Measurements from ENCODE around the gene SPHK2. TPM values are rescaled to one million over a fixed set of nuclear protein-coding genes. Genes with fewer than 3 reads are reported as not detected.
A peak's percentile ranks its signal among the peaks of the same experiment; 100 is the strongest.
"Not testable (repeated sequence)": the region's sequence is repeated elsewhere in the genome, so short reads cannot be mapped to it uniquely, and the experiment has no call there.

The SPHK2 gene
- total and polyA plus RNA-seq, 4 donors = 14.6 to 25.4 (median 19.7) TPM

DNA sequence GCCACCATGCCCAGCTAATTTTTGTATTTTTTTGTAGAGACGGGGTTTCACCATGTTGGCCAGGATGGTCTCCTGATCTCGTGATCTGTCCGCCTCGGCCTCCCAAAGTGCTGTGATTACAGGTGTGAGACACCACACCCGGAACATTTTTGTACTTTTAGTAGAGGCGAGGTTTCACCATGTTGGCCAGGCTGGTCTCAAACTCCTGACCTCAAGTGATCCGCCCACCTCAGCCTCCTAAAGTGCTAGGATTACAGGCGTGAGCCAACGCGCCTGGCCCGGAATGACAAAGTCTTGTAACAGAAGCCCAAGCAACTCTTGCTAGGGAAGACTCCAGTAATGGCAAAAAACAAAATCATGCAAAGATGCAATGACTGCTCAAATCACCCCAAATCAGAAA is 13.0 kb downstream of the SPHK2 start:
- not testable (repeated sequence) for H3K27ac ChIP-seq (ENCODE audit: low read depth in 1 of 2, low read length in 2 of 2); DNase-seq; H3K4me3 ChIP-seq (ENCODE audit: low read length in 2 of 2); ATAC-seq (ENCODE audit: low FRiP score); H3K4me1 ChIP-seq (ENCODE audit: control insufficient read depth in 1 of 2, insufficient read depth in 2 of 2, low read length in 2 of 2); H3K36me3 ChIP-seq (ENCODE audit: control insufficient read depth in 1 of 2, insufficient read depth in 2 of 2, low read length in 1 of 2); H3K9me3 ChIP-seq (ENCODE audit: control insufficient read depth, low read length); H3K27me3 ChIP-seq (ENCODE audit: control insufficient read depth in 1 of 2, insufficient read depth in 2 of 2, low read length in 1 of 2)
- intact Hi-C loops (cut with DNase I) = loop anchor here in 1 of 2 donors (10.0 kb wide), 1 partner anchor 1357 kb away; the partner anchor contains the start of gene INAFM1
- whole genome bisulfite sequencing, 2 donors = 85 to 93% methylated on average over 11 of the region's 11 CpGs

DNA sequence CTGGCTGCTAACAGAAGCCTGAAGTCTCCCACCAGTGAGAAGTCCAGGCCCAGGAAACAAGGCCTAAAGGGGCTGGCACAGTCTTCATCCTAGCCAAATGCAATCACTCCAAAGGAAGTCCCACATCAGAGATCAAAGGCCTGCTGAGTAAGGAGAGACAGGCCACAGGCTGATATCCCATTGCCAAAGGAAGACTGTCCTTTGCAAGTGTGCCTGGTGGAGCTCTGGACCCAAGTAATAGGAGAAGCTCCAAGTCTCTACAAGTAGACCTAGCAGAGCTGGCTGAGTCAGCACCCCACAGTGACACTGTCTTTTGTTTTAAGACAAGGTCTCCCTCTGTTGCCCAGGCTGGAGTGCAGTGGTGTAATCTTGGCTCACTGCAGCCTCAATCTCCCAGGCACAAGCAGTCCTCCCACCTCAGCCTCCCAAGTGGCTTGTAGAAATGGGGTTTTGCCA is 13.4 kb downstream of the SPHK2 start:
- ATAC-seq (ENCODE audit: low FRiP score) = no peak
- DNase-seq = no peak

DNA sequence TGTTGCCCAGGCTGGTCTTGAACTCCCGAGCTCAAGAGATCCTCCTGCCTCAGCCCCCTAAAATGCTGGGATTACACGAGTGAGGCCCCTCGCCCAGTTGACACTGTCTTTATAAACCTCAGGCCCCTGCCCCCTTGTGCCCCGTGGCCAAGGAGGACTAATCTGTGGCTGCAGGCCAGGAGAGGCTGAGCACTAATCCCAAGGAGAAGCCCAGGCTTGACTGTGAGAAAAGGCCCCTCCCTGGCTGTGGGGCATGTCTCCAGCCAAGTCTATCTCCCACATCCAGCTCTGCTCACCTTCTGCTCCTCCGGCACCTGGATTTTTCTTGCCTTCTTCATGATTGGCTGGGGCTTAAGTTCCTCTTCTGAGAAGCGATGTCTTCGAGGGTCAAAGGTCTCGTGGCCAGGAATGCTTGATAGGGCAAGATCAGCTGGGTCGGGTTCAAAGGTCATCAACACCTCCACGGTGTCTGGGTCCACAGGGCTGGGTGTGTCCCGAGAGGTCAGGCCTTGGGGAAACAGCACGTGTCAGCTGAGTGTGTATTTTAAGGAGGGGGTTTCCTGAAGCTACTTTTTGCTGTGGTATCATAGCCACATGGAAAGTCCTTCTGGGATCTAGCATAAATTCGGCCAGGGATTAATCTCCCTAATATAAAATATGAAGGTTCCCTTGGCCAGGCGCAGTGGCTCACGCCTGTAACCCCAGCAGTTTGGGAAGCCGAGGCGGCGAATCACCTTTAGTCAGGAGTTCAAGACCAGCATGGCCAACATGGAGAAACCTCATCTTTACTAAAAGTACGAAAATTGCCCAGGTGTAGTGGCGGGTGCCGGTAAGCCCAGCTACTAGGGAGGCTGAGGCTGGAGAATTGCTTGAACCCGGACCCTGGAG is 14.1 kb downstream of the SPHK2 start:
- Histone ChIP-seq H3K4me3 (ENCODE audit: low read length in 2 of 2) (no peak overlapping the region), H3K9me3 (ENCODE audit: control insufficient read depth, low read length) (no peaks in the 10 kb centered on the region), H3K27ac (ENCODE audit: low read depth in 1 of 2, low read length in 2 of 2) (peak overlapping the region in 1 of 2 donors; percentile 20), H3K27me3 (ENCODE audit: control insufficient read depth in 1 of 2, insufficient read depth in 2 of 2, low read length in 1 of 2) (no peaks in the 10 kb centered on the region), H3K4me1 (ENCODE audit: control insufficient read depth in 1 of 2, insufficient read depth in 2 of 2, low read length in 2 of 2) (no peaks in the 10 kb centered on the region), H3K36me3 (ENCODE audit: control insufficient read depth in 1 of 2, insufficient read depth in 2 of 2, low read length in 1 of 2) (no peaks in the 10 kb centered on the region)
- DNase-seq (no peak), ATAC-seq (ENCODE audit: low FRiP score) (no peak)
- intact Hi-C loops (cut with DNase I) = loop anchor here in 1 of 2 donors (10.0 kb wide), 1 partner anchor 1359 kb away; the partner anchor contains the start of gene INAFM1
- WGBS, 2 donors = 70 to 71% methylated on average over 22 of the region's 22 CpGs

More for the DNA sequence above, 13.4 kb downstream of the SPHK2 start:
- Histone ChIP-seq H3K4me1 (ENCODE audit: control insufficient read depth in 1 of 2, insufficient read depth in 2 of 2, low read length in 2 of 2) (no peaks in the 10 kb centered on the region), H3K27me3 (ENCODE audit: control insufficient read depth in 1 of 2, insufficient read depth in 2 of 2, low read length in 1 of 2) (no peaks in the 10 kb centered on the region), H3K27ac (ENCODE audit: low read depth in 1 of 2, low read length in 2 of 2) (no peak overlapping the region), H3K36me3 (ENCODE audit: control insufficient read depth in 1 of 2, insufficient read depth in 2 of 2, low read length in 1 of 2) (no peaks in the 10 kb centered on the region), H3K4me3 (ENCODE audit: low read length in 2 of 2) (no peak overlapping the region), H3K9me3 (ENCODE audit: control insufficient read depth, low read length) (no peaks in the 10 kb centered on the region)
- intact Hi-C loops (cut with DNase I) = loop anchor here in 1 of 2 donors (10.0 kb wide), 1 partner anchor 1358 kb away; the partner anchor contains the start of gene INAFM1

DNA sequence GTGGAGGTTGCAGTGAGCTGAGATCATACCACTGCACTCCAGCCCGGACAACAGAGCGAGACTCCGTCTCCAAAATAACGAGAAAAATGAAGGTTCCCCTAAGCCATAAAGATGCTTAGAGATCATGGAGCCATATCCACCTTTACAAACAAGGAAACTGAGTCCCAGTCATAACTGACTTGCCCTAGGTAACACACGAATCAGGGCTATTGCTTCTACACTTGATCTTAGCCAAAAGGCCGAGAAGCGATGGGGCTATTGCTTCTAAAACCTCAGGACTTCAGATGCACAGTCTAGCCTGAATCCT is 14.7 kb downstream of the SPHK2 start:
- DNase-seq (no peak), ATAC-seq (ENCODE audit: low FRiP score) (no peak)
- no peaks in the 10 kb centered on the region for H3K4me1 ChIP-seq (ENCODE audit: control insufficient read depth in 1 of 2, insufficient read depth in 2 of 2, low read length in 2 of 2)
- no peak overlapping the region for H3K4me3 ChIP-seq (ENCODE audit: low read length in 2 of 2)
- intact Hi-C loops (cut with DNase I) = loop anchor here in 1 of 2 donors (10.0 kb wide), 1 partner anchor 1359 kb away; the partner anchor contains the start of gene INAFM1
- no peaks in the 10 kb centered on the region for H3K36me3 ChIP-seq (ENCODE audit: control insufficient read depth in 1 of 2, insufficient read depth in 2 of 2, low read length in 1 of 2)
- no peaks in the 10 kb centered on the region for H3K27me3 ChIP-seq (ENCODE audit: control insufficient read depth in 1 of 2, insufficient read depth in 2 of 2, low read length in 1 of 2)
- WGBS, 2 donors = 39 to 43% methylated on average over 7 of the region's 7 CpGs
- no peaks in the 10 kb centered on the region for H3K9me3 ChIP-seq (ENCODE audit: control insufficient read depth, low read length)
- peak overlapping the region in 1 of 2 donors; percentile 20 for H3K27ac ChIP-seq (ENCODE audit: low read depth in 1 of 2, low read length in 2 of 2)

DNA sequence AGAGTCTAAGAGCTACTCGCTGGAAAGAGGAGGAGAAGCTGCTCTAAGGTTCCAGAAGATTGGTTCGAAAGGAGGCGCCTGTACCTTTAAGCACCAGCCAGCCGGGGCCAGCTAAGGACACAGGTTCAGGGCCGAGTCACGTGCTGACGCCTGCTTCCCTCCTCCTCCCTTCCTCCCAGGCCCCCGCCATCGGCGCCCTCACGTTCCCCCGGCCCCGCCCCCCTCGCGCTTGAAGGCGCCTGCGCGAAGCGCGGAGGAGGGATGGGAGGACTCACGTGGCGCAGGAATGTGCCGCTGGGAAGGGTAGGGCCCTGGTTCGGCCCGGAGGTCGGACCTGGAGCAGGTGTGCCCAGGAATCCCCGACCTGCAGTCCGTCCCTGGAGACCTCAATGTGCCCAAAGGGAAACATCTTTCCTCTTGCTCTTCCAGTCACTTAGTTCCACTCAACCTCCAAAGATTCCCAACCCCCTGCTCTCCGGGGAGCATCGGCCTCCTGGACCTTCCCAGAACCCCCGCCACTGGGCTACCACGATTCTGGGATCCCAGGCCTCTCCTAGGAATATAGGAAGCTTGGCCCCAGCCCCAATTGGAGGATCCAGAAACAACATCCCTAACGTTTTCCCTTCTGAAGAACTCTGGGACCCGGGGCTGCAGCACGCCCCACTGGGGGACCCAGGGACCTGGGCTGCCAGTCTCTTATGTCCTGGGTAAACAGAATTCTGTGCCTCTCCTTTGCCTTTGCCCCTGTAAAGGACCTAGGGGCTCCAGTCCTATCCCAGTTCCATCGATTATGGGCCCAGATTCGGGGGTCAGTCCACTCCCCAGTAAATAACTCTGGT is 15.3 kb downstream of the SPHK2 start:
- no peaks in the 10 kb centered on the region for H3K9me3 ChIP-seq (ENCODE audit: control insufficient read depth, low read length)
- H3K27ac ChIP-seq (ENCODE audit: low read depth in 1 of 2, low read length in 2 of 2) = peak overlapping the region; percentile 31 to 96
- ATAC-seq (ENCODE audit: low FRiP score) (peak; percentile 73), DNase-seq (peak; percentile 98)
- H3K27me3 ChIP-seq (ENCODE audit: control insufficient read depth in 1 of 2, insufficient read depth in 2 of 2, low read length in 1 of 2) = no peaks in the 10 kb centered on the region
- WGBS, 2 donors = 5 to 6% methylated on average over 34 to 37 of the region's 37 CpGs
- H3K36me3 ChIP-seq (ENCODE audit: control insufficient read depth in 1 of 2, insufficient read depth in 2 of 2, low read length in 1 of 2) = no peaks in the 10 kb centered on the region
- H3K4me3 ChIP-seq (ENCODE audit: low read length in 2 of 2) = no peak overlapping the region
- intact Hi-C loops (cut with DNase I) = loop anchor here in 1 of 2 donors (10.0 kb wide), 1 partner anchor 1360 kb away; the partner anchor contains the start of gene INAFM1
- H3K4me1 ChIP-seq (ENCODE audit: control insufficient read depth in 1 of 2, insufficient read depth in 2 of 2, low read length in 2 of 2) = no peaks in the 10 kb centered on the region

DNA sequence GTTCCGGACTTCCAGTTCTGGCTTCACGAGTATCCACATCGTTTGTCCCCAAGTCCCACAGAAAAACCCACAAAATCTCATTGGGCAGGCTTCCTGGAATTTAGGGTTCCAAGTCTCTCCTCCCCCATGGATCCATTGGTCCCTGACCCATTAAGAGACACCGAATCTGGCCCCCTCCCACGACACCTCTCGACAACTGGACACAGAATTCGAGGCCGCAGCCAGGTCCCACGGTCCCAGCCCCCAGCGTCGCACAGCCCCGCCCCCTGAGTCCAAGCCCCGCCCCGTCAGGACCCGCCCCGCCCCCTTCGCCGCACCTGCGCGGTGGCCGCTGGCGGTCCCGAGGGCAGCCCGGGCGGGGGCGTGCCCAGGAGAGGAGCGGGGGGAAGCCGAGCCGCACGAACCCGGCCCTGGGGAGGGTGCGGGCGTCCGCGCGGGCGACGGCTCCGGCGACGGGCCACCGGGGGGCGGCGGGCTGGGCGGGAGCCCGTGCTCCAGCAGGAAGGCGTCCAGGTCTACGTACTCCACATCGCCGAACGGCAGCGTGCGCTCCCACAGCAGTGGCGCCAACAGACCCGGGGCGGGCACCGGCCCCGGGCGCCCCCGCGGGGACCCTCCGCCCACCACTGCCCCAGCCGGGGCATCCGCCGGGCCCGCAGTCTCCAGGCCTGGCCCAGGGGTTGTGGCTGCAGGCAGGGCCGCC is 16.1 kb downstream of the SPHK2 start:
- intact Hi-C loops (cut with DNase I) = loop anchor here in 1 of 2 donors (10.0 kb wide), 1 partner anchor 1361 kb away; the partner anchor contains the start of gene INAFM1
- no peaks in the 10 kb centered on the region for H3K27me3 ChIP-seq (ENCODE audit: control insufficient read depth in 1 of 2, insufficient read depth in 2 of 2, low read length in 1 of 2)
- no peaks in the 10 kb centered on the region for H3K36me3 ChIP-seq (ENCODE audit: control insufficient read depth in 1 of 2, insufficient read depth in 2 of 2, low read length in 1 of 2)
- DNase-seq = peak; percentile 78 to 90
- peak; percentile 60 for ATAC-seq (ENCODE audit: low FRiP score)
- H3K27ac ChIP-seq (ENCODE audit: low read depth in 1 of 2, low read length in 2 of 2) = peak overlapping the region; percentile 31 to 96
- WGBS, 2 donors = 1% methylated on average over 43 to 67 of the region's 67 CpGs
- peak overlapping the region; percentile 34 to 81 for H3K4me3 ChIP-seq (ENCODE audit: low read length in 2 of 2)
- H3K9me3 ChIP-seq (ENCODE audit: control insufficient read depth, low read length) = no peaks in the 10 kb centered on the region
- H3K4me1 ChIP-seq (ENCODE audit: control insufficient read depth in 1 of 2, insufficient read depth in 2 of 2, low read length in 2 of 2) = no peaks in the 10 kb centered on the region

DNA sequence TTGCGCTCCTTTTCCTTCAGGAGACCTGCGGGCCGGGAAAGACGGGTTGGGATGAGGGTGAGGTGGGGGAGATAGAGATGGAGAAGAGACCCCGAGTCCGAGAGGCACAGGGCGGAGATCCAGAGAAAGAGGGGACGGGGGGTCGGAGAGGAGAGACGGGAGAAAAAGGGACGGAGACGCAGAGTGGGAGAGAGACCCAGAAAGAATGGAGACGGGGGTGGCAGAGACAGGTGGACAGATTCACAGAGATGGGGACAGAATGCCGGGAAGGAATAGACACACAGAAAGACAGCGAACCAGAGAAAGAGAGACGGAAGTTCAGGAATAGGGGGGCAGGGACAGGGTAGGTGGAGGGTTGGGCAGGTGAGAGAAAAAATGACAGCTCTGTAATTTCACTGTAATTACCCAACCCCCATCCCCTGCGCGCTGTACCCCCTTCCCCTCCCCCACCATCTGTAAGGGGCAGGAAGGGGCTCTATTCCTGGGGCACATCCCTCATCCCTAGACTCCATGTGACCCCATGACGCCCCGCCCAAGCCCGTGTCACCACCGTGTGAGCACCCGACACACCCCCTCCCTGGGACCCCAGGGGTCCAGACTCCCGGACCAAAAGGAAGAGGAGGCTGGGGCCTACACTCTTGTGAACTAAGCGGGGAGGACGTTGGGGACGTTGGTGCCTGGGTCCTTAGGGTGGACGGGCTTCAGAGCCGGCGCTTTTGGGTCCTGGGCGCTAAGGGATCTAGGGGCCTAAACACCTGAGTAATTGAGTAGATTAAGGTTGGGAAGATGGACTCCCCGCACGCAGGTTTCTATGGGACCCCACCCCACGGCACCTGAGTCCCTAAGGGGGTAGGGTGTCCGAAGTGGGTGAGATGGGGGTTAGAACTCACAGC is 16.9 kb downstream of the SPHK2 start:
- DNase-seq = peak in 1 of 2 donors; percentile 80
- H3K9me3 ChIP-seq (ENCODE audit: control insufficient read depth, low read length) = no peaks in the 10 kb centered on the region
- peak overlapping the region; percentile 34 to 81 for H3K4me3 ChIP-seq (ENCODE audit: low read length in 2 of 2)
- no peaks in the 10 kb centered on the region for H3K4me1 ChIP-seq (ENCODE audit: control insufficient read depth in 1 of 2, insufficient read depth in 2 of 2, low read length in 2 of 2)
- H3K27ac ChIP-seq (ENCODE audit: low read depth in 1 of 2, low read length in 2 of 2) = peak overlapping the region in 1 of 2 donors; percentile 65
- H3K27me3 ChIP-seq (ENCODE audit: control insufficient read depth in 1 of 2, insufficient read depth in 2 of 2, low read length in 1 of 2) = no peaks in the 10 kb centered on the region
- no peak for ATAC-seq (ENCODE audit: low FRiP score)
- intact Hi-C loops (cut with DNase I) = loop anchor here in 1 of 2 donors (10.0 kb wide), 1 partner anchor 1361 kb away; the partner anchor contains the start of gene INAFM1
- WGBS, 2 donors = 1 to 2% methylated on average over 34 to 35 of the region's 35 CpGs
- H3K36me3 ChIP-seq (ENCODE audit: control insufficient read depth in 1 of 2, insufficient read depth in 2 of 2, low read length in 1 of 2) = no peaks in the 10 kb centered on the region

Data from aorta (tissue), 5 donors.